ENCODE measurements around the gene ISCA2.

The ISCA2 gene

GRCh38 chr14:74465335-74465734, 28.2 kb upstream of the ISCA2 start:
- no peak overlapping the region for H3K27ac ChIP-seq (replicated peaks)
- no peak for DNase-seq (ENCODE audit: low read depth in 1 of 2, low spot score in 1 of 2)
- no peak overlapping the region for H3K4me3 ChIP-seq (replicated peaks; ENCODE audit: insufficient read depth, low read length)
- no peaks in the 10 kb centered on the region for H3K27me3 ChIP-seq (ENCODE audit: insufficient read depth, poor library complexity, severe bottlenecking)
- TF ChIP-seq CTCF (IDR thresholded peaks at IDR 0.05; ENCODE audit: insufficient read depth, low read length) (no peak), SPI1 (IDR thresholded peaks at IDR 0.05; ENCODE audit: borderline replicate concordance, low read depth) (no peak), REST (IDR thresholded peaks at IDR 0.05; ENCODE audit: insufficient replicate concordance, low read depth) (no peak), GABPA (IDR thresholded peaks at IDR 0.05; ENCODE audit: low read depth) (no peak), POLR2AphosphoS5 (IDR thresholded peaks at IDR 0.05; ENCODE audit: low read depth) (no peak)

GRCh38 chr14:74468513-74468912, 25.1 kb upstream of the ISCA2 start:
- DNase-seq (ENCODE audit: low read depth in 1 of 2, low spot score in 1 of 2) = no peak
- TF ChIP-seq CTCF (IDR thresholded peaks at IDR 0.05; ENCODE audit: insufficient read depth, low read length) (no peak), SPI1 (IDR thresholded peaks at IDR 0.05; ENCODE audit: borderline replicate concordance, low read depth) (no peak), POLR2AphosphoS5 (IDR thresholded peaks at IDR 0.05; ENCODE audit: low read depth) (no peak), GABPA (IDR thresholded peaks at IDR 0.05; ENCODE audit: low read depth) (no peak), REST (IDR thresholded peaks at IDR 0.05; ENCODE audit: insufficient replicate concordance, low read depth) (no peak)

GRCh38 chr14:74469548-74470518, 23.7 kb upstream of the ISCA2 start:
- Histone ChIP-seq H3K27me3 (ENCODE audit: insufficient read depth, poor library complexity, severe bottlenecking) (no peaks in the 10 kb centered on the region), H3K4me3 (replicated peaks; ENCODE audit: insufficient read depth, low read length) (no peak overlapping the region), H3K27ac (replicated peaks) (no peak overlapping the region)
- TF ChIP-seq GABPA (IDR thresholded peaks at IDR 0.05; ENCODE audit: low read depth) (no peak), REST (IDR thresholded peaks at IDR 0.05; ENCODE audit: insufficient replicate concordance, low read depth) (no peak), CTCF (IDR thresholded peaks at IDR 0.05; ENCODE audit: insufficient read depth, low read length) (no peak), POLR2AphosphoS5 (IDR thresholded peaks at IDR 0.05; ENCODE audit: low read depth) (no peak), SPI1 (IDR thresholded peaks at IDR 0.05; ENCODE audit: borderline replicate concordance, low read depth) (no peak)
- no peak for DNase-seq (ENCODE audit: low read depth in 1 of 2, low spot score in 1 of 2)

More at GRCh38 chr14:74468513-74468912, 25.1 kb upstream of the ISCA2 start:
- Histone ChIP-seq H3K27ac (replicated peaks) (no peak overlapping the region), H3K4me3 (replicated peaks; ENCODE audit: insufficient read depth, low read length) (no peak overlapping the region), H3K27me3 (ENCODE audit: insufficient read depth, poor library complexity, severe bottlenecking) (no peaks in the 10 kb centered on the region)

Data from HL-60 (cell line).